BE2C (cell line): ENCODE measurements around the gene DIPK1C.
A peak's percentile ranks its signal among the peaks of the same experiment; 100 is the strongest.

Experiments used
- DNase-seq: peaks from one replicate; pipeline ENCODE4 v3.0.0-alpha.2; 2020
- H3K27me3 ChIP-seq: fragments of 250-450 bp; sonication (Bioruptor Pico); 2 replicates; pipeline ENCODE4 v1.5.1; 2020; ENCODE audit warnings: mild to moderate bottlenecking
- H3K36me3 ChIP-seq: fragments of 250-450 bp; sonication (Bioruptor Pico); 2 replicates; pipeline ENCODE4 v1.5.1; 2020; ENCODE audit warnings: mild to moderate bottlenecking
- H3K4me1 ChIP-seq: fragments of 250-450 bp; sonication (Bioruptor Pico); 2 replicates; pipeline ENCODE4 v1.5.1; 2020
- H3K4me3 ChIP-seq: 2 replicates; pipeline ENCODE4 v1.5.1; 2011; ENCODE audit warnings: low read depth, low read length
- H3K9me3 ChIP-seq: fragments of 250-450 bp; sonication (Bioruptor Pico); 2 replicates; pipeline ENCODE4 v1.5.1; 2020
- TF ChIP-seq, protein P1 (sequence below): IDR thresholded peaks from 2 replicates; pipeline ENCODE4 v1.5.1; 2012; ENCODE audit warnings: mild to moderate bottlenecking, low read depth, low read length

The DIPK1C gene

DNA sequence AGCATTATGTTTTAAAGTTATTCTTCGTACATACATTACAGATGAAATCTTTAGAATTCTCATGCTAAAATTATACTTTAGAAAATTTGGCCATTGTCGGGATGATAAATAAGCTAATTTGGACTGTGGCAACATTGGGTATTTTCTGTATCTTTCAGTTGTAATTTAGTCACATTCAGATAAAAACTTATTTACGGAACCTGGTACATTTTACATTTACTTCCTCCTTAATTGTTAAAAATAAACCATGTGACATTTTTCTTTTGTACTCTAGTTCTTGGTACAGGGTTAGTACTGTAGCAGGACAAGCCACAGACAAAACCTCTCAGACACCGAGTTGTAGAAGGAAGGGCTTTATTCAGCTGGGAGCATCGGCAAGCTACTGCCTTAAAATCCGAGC, 43.3 kb upstream of the DIPK1C start:
- no peak overlapping the region for H3K4me3 ChIP-seq
- no peaks in the 10 kb centered on the region for H3K36me3 ChIP-seq
- TF ChIP-seq, protein P1, sequence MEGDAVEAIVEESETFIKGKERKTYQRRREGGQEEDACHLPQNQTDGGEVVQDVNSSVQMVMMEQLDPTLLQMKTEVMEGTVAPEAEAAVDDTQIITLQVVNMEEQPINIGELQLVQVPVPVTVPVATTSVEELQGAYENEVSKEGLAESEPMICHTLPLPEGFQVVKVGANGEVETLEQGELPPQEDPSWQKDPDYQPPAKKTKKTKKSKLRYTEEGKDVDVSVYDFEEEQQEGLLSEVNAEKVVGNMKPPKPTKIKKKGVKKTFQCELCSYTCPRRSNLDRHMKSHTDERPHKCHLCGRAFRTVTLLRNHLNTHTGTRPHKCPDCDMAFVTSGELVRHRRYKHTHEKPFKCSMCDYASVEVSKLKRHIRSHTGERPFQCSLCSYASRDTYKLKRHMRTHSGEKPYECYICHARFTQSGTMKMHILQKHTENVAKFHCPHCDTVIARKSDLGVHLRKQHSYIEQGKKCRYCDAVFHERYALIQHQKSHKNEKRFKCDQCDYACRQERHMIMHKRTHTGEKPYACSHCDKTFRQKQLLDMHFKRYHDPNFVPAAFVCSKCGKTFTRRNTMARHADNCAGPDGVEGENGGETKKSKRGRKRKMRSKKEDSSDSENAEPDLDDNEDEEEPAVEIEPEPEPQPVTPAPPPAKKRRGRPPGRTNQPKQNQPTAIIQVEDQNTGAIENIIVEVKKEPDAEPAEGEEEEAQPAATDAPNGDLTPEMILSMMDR: no peak
- H3K27me3 ChIP-seq: no peaks in the 10 kb centered on the region
- H3K4me1 ChIP-seq: no peaks in the 10 kb centered on the region
- DNase-seq: no peak
- H3K9me3 ChIP-seq: no peaks in the 10 kb centered on the region

DNA sequence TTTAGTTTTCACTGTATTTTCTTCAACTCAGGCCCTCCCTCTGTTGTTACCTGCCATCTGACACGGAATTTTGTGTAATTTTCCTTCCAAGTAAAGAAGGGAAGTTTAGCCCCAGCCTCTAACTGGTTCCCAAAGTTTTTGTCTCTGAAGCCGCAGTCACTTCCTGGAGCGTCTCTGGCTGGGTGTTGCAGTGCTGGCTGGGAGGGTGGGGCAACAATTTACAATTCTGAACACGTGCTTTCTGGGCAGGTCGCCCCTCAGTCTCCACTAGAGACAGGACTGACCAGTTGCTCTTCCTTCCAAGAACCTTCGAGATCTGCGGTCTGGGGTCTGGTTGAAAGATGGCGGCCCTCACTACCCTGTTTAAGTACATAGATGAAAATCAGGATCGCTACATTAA, 42.5 kb upstream of the DIPK1C start:
- no peaks in the 10 kb centered on the region for H3K4me1 ChIP-seq
- DNase-seq: no peak
- TF ChIP-seq, protein P1: no peak

DNA sequence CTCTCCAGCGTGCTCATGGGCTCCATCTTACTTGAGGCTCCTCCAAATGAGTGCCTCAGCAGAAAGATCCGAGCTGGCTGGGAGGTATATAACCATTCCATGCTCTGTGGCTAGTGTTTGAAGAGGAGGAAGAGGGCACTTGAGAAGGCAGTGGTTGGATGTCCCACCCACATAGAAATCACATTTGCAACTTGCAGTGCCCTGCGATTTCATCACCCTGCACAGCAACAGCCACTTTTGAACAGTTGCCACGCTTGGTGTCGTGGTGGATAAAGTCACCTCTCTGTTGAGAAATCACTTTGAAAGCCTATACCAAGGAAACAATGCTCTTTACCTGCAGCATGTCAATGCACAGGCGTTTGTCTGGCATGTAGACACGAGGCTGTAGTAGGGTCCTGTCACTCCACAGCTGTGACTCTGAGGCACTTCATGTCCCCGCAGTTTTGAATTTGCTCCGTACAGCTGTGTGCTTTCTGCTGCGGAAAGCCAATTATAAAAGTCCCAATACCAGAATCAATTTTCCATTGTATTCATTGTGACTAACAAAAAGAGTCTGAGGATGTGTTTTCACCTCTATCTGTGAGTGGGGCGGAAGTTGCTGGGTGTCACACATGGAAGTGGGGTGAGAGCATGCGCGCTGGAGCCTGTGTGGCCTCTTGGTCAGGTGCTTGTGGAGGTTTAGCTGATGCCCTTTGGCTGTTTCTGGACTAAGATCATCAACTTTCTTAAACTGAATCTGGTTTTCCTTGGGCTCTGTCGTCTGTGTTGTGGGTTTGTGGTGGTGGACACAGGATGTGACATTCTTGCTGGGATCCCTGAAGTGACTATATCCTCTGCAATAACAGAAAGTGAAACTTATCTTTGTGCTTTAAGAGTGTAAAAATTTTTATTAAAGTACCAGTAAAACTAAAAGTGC, 41.9 kb upstream of the DIPK1C start:
- H3K4me3 ChIP-seq: no peak overlapping the region

More for the DNA sequence above, 42.5 kb upstream of the DIPK1C start:
- Histone ChIP-seq H3K4me3 (no peak overlapping the region), H3K9me3 (no peaks in the 10 kb centered on the region), H3K36me3 (no peaks in the 10 kb centered on the region), H3K27me3 (no peaks in the 10 kb centered on the region)

DNA sequence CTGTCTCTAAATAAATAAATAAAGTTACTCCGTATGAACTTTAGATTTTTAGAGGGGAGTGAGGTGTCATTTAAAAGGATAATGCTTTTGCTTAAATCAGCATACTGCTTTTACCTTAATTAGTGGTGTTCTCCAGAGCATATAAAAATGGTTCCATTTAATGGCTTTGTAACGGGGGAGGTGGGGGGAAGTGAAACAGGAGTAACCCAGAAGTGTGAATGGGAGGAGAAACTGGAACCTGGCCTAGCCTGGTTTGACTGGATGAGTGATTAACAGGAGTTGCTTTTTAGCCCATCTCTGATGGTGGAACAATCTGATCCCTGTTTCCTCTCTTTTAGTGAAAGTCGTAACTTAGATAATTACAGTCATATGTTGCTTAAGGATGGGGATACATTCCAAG, 40.7 kb upstream of the DIPK1C start:
- no peaks in the 10 kb centered on the region for H3K27me3 ChIP-seq
- TF ChIP-seq, protein P1: no peak
- no peak overlapping the region for H3K4me3 ChIP-seq
- DNase-seq: no peak
- no peaks in the 10 kb centered on the region for H3K9me3 ChIP-seq
- no peaks in the 10 kb centered on the region for H3K36me3 ChIP-seq
- H3K4me1 ChIP-seq: no peaks in the 10 kb centered on the region

More for the DNA sequence above, 41.9 kb upstream of the DIPK1C start:
- DNase-seq: no peak
- Histone ChIP-seq H3K27me3 (no peaks in the 10 kb centered on the region), H3K9me3 (no peaks in the 10 kb centered on the region), H3K36me3 (no peaks in the 10 kb centered on the region), H3K4me1 (no peaks in the 10 kb centered on the region)
- TF ChIP-seq, protein P1: no peak

GRCh38 chr18:74497324-74497676, 40.2 kb upstream of the DIPK1C start:
- no peak for DNase-seq
- peak overlapping the region; percentile 73 for H3K4me3 ChIP-seq
- no peaks in the 10 kb centered on the region for H3K27me3 ChIP-seq
- H3K9me3 ChIP-seq: no peaks in the 10 kb centered on the region
- H3K36me3 ChIP-seq: no peaks in the 10 kb centered on the region
- no peaks in the 10 kb centered on the region for H3K4me1 ChIP-seq
- TF ChIP-seq, protein P1: no peak

- peak; percentile 58 for DNase-seq
- Histone ChIP-seq H3K4me3 (peak overlapping the region; percentile 73), H3K4me1 (no peaks in the 10 kb centered on the region), H3K36me3 (no peaks in the 10 kb centered on the region), H3K9me3 (no peaks in the 10 kb centered on the region), H3K27me3 (no peaks in the 10 kb centered on the region)
- TF ChIP-seq, protein P1: no peak
Observed at GRCh38 chr18:74496508-74497323, 39.6 kb upstream of the DIPK1C start.
